Fibroblast of villous mesenchyme (primary cell): ENCODE results near the gene CMAS. TPM values are rescaled to one million over a fixed set of nuclear protein-coding genes. Genes with fewer than 3 reads are reported as not detected.
"Not testable (repeated sequence)": the region's sequence is repeated elsewhere in the genome, so short reads cannot be mapped to it uniquely, and the experiment has no call there.

Experiments used
- DNase-seq: peaks from one replicate; pipeline ENCODE4 v3.0.0-alpha.2; 2010; ENCODE audit warnings: low read depth
- H3K4me3 ChIP-seq: 2 replicates; pipeline ENCODE4 v1.5.1; 2011; ENCODE audit warnings: low read depth, mild to moderate bottlenecking, low read length
- CTCF ChIP-seq: IDR thresholded peaks from 2 replicates; pipeline ENCODE4 v1.5.1; 2012; ENCODE audit warnings: low read depth, mild to moderate bottlenecking, low read length; ENCODE audit not compliant: insufficient read depth
- total RNA-seq: library from RNA; depleted of rRNA; stranded (reverse); fragments of >200 nt; gene quantifications from 2 replicates; pipeline ENCODE4 v1.2.3, GENCODE V29; 2012

Gene CMAS
- total RNA-seq, 1 donor = 28.1 TPM

GRCh38 chr12:22014783-22015144, 31.3 kb upstream of the CMAS start:
- TF ChIP-seq CTCF = no peak
- DNase-seq = peak; percentile 24
- no peak overlapping the region for H3K4me3 ChIP-seq

GRCh38 chr12:22016982-22017381, 29.0 kb upstream of the CMAS start:
- TF ChIP-seq CTCF = no peak
- H3K4me3 ChIP-seq = no peak overlapping the region
- DNase-seq = no peak

GRCh38 chr12:22018860-22019259, 27.2 kb upstream of the CMAS start:
- no peak overlapping the region for H3K4me3 ChIP-seq
- no peak for DNase-seq
- TF ChIP-seq CTCF = no peak

GRCh38 chr12:22023489-22023888, 22.5 kb upstream of the CMAS start:
- not testable (repeated sequence) for H3K4me3 ChIP-seq, DNase-seq

- no peak overlapping the region for H3K4me3 ChIP-seq
- no peak for TF ChIP-seq CTCF
Measured at GRCh38 chr12:22029491-22029890, 16.5 kb upstream of the CMAS start.

GRCh38 chr12:22029991-22030390, 16.0 kb upstream of the CMAS start:
- no peak for TF ChIP-seq CTCF
- DNase-seq = no peak

More at GRCh38 chr12:22029491-22029890, 16.5 kb upstream of the CMAS start:
- no peak for DNase-seq

GRCh38 chr12:22032732-22033131, 13.3 kb upstream of the CMAS start:
- no peak for TF ChIP-seq CTCF
- H3K4me3 ChIP-seq = no peak overlapping the region
- no peak for DNase-seq

More at GRCh38 chr12:22029991-22030390, 16.0 kb upstream of the CMAS start:
- H3K4me3 ChIP-seq = no peak overlapping the region
